LNCaP clone FGC (cell line): ENCODE measurements around the gene WDR86.

ENCODE experiments used
- DNase-seq: peaks from one replicate; pipeline ENCODE4 v3.0.0-alpha.2; 2011; ENCODE audit warnings: low read depth
- H3K4me3 ChIP-seq: 2 replicates; pipeline ENCODE4 v1.5.1; 2011; ENCODE audit warnings: mild to moderate bottlenecking, low read depth, low read length, control low read depth
- TF ChIP-seq, protein P1 (sequence below): IDR thresholded peaks from 2 replicates; pipeline ENCODE4 v1.5.1; 2012; ENCODE audit warnings: mild to moderate bottlenecking; ENCODE audit not compliant: control insufficient read depth, insufficient read depth; ENCODE audit errors: extremely low read depth

The WDR86 gene

DNA sequence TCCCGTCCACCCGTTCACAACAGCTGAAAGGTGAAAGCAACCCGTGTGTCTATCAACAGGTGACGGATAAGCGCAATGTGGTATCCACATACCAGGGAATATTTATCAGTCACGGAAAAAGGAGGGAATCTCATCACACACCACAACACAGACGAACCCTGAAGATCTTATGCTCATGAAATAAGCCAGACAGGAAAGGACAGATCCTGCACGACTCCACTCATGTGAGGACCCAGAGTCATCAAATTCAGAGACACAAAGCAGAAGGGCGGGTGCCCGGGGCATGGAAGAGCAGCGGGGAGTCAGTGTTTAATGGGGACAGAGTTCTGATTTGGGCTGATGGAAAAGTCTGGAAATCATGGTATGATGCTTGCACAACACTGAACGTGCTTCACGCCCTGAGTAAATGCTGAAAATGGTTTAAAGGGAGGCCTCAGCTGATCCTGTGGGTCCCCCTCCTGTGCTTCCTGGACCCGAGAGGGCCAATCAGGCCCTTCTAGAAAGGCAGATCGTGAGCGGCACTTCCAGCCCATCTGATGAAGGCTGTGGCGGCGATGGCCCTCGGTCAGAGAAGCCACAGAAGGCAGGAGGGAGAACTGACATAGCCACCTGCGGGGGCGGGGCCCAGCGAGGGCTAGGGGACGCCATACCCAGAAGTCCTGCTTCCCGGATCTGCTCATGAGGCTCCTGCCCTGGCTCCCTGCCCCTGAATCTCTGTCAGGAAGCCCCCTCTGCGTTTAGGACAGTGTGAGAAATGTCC is 19.1 kb downstream of the WDR86 start:
- no peak for DNase-seq
- TF ChIP-seq, protein P1, sequence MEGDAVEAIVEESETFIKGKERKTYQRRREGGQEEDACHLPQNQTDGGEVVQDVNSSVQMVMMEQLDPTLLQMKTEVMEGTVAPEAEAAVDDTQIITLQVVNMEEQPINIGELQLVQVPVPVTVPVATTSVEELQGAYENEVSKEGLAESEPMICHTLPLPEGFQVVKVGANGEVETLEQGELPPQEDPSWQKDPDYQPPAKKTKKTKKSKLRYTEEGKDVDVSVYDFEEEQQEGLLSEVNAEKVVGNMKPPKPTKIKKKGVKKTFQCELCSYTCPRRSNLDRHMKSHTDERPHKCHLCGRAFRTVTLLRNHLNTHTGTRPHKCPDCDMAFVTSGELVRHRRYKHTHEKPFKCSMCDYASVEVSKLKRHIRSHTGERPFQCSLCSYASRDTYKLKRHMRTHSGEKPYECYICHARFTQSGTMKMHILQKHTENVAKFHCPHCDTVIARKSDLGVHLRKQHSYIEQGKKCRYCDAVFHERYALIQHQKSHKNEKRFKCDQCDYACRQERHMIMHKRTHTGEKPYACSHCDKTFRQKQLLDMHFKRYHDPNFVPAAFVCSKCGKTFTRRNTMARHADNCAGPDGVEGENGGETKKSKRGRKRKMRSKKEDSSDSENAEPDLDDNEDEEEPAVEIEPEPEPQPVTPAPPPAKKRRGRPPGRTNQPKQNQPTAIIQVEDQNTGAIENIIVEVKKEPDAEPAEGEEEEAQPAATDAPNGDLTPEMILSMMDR = no peak
- H3K4me3 ChIP-seq = no peak overlapping the region

DNA sequence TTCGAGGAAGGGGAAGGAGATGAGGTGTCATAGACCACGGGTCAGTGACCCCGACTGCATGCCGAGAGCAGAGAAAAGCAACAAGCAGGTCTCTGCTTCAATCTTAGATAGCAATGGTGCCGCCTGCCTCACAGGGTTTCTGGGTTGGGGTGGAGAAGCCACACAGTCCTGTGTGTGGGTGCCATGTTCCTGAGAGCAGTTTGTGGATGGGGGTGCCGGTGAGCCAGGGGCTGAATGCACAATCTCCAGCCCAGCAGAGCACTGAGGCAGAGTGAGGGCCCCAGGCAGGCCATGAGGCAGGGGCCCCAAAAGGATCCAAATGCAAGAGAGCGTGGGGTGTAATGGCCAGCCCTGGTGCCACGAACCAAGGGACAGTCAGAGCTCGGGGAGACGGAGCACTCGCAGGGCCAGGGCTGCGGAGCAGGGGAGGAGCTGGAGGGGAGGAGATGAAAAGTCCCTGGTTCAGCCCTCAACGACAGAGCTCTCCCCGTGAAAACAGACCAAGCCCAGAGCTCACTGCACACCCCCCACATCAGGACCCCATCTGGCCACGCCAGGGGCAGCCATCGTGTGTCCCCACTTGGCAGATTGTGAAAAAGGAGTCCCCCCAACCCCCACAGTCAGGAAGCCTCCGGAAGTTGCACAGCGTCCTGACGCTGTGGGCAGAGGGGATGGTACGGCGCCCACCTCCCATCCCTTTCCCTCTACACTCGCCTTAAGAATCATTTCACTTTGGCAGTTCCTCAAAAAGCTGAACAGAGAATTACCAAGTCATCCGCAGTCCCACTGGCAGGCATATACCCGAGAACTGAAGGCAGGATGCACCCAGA is 19.9 kb downstream of the WDR86 start:
- no peak for DNase-seq
- H3K4me3 ChIP-seq = no peak overlapping the region
- TF ChIP-seq, protein P1 = no peak

DNA sequence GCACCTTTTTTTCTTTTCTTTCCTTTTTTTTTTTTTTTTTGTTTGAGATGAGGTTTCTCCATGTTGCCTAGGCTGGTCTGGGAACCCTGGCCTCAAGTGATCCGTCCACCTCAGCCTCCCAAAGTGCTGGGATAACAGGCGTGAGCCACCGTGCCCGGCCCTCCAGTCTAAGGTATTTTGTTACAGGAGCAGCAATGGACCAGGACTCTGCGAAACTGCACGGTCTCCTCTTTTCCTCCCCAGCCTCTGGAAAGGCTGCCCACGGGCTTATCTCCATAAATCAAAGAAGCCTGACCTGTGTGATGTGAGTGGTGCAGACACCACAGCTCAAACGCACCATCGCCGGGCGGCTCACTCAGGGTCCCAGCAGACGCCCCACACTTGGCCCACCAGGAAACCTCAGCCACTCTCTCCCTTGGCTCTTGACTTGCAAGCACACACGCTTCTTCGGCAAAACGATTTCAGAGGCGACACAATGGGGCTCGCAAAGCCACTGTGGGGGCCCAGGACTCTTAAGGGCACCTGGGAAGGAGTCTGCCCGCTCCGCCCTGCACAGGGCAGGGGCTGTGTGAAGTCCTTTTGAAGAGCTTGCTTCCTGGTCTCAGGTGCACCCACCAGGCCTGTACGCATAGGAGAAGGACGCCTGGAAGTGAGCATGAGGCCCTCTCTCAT is 20.6 kb downstream of the WDR86 start:
- no peak for DNase-seq
- H3K4me3 ChIP-seq = no peak overlapping the region
- TF ChIP-seq, protein P1 = no peak

DNA sequence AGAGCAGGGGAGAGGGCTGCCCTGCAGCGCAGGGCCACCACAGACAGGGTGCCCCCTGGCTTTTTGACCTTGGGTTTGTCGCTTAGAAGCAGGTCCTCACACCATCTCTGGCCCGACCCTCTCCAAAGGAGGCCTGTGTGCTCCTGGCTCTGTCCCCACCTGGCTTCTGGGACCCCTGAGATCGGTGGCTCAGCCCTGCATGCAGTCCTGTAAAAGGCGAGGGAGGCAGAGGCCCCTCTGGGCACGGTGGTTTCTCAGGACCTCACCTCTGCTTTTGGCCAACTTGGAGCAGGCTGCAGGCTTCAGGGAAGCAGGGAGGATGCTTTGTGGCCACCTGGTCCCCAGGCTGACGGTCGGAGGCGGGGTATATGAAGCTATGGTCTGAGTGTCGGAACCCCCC is 21.4 kb downstream of the WDR86 start:
- TF ChIP-seq, protein P1 = no peak
- H3K4me3 ChIP-seq = no peak overlapping the region
- DNase-seq = no peak

DNA sequence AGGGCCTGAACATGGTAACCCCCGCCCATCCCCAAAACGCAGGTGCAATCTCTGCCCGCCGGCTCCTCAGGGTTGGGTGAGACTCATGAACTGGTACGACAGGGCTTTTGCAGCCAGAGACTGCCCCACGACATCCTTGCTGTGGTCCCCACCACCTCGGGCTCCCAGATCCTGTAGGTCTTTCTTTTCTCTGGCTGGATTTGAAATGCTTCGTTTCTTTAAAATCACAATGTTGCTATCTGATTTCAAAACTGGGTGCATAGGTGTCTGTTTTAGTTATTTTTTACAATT is 21.9 kb downstream of the WDR86 start:
- TF ChIP-seq, protein P1 = no peak
- no peak for DNase-seq
- H3K4me3 ChIP-seq = no peak overlapping the region

DNA sequence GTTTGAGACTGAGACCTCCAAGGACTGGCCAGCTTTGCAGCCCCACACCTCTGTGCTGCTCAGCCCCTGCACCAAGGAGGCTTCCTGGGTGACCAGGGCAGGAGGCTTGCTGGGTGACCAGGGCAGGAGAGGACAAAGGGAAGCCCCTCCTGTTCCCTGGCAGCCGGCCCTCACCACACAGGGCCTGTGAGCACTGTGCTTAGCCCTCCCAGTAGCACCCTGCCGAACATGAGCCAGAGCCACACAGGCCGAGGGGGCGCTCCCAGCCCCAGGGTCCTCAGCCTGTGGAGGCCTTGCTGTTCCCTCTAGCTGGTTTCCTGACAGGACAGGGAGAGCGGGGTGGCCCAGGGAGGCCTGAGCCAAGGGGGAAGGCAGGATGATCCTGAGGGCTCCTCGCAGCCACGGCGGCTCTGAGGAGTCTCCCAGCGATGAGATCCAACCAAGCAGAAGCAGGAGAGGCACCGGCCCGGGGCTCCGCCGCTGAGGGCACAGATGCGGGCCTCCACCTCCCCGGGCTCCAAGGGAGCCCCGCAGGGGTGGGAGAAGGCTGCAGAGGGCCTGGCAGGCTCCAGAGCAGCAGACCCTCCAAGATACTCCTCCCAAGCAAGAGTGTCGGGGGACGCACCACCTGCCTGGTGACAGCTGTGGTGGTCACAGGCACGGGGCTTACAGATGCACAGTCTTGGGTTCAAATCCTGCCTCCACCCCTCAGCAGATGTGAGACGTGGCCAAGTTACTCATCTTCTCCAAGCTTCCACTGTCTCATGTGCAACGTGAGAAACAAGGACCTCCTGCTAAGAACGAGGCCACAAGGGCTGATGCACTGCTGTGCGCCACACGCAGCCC is 22.5 kb downstream of the WDR86 start:
- H3K4me3 ChIP-seq = no peak overlapping the region
- DNase-seq = no peak
- TF ChIP-seq, protein P1 = no peak
